Measurements from ENCODE around the gene MBP.

DNA sequence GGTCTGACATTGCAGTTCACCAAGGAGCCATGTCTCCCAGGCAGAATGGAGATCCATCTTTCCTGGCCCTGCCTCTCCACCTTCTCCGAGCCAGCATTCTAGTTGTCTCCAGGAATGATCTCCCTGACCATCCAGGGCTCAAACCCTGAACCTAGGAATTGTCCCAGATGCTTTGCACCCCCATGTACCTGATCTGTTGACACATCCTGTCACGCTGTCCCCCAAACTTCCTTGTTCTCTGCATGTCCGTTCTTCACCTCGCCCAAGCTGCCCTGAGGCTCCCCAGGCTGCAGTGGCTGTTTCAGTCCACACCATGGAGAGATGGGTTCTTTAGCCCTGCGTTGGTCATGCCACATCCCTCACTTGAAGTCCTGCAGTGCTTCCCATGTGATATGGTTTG is 7.0 kb upstream of the MBP start:
- TF ChIP-seq HOXA7 (CRISPR knock-in tag; IDR thresholded peaks at IDR 0.05) (no peak), TAF1 (CRISPR knock-in tag; IDR thresholded peaks at IDR 0.05) (no peak)

Data from HepG2 (cell line).